ENCODE data around the gene ZNF827.

ZNF827 gene

GRCh38 chr4:145739845-145740244 lies 198.8 kb downstream of the ZNF827 start:
- H3K36me3 ChIP-seq (ENCODE audit: insufficient read depth, low read length) = no peaks in the 10 kb centered on the region

GRCh38 chr4:145736241-145736831 lies 202.3 kb downstream of the ZNF827 start:
- no peak for TF ChIP-seq CTCF (conservative IDR thresholded peaks at IDR 0.05; ENCODE audit: low read length)
- TF ChIP-seq EZH2phosphoT487 (IDR thresholded peaks at IDR 0.05; ENCODE audit: borderline replicate concordance) = no peak
- Histone ChIP-seq H3K4me2 (ENCODE audit: low read depth, low read length, poor library complexity, severe bottlenecking) (no peak overlapping the region), H3K9ac (ENCODE audit: low read depth, low read length, poor library complexity, severe bottlenecking) (no peak overlapping the region)

More at GRCh38 chr4:145739845-145740244, 198.8 kb downstream of the ZNF827 start:
- H4K20me1 ChIP-seq (ENCODE audit: insufficient read depth, low read length, poor library complexity, severe bottlenecking) = no peaks in the 10 kb centered on the region
- no peaks in the 10 kb centered on the region for H3K27me3 ChIP-seq (ENCODE audit: insufficient read depth, low read length, poor library complexity, severe bottlenecking)
- no peak overlapping the region for H2AFZ ChIP-seq (ENCODE audit: low read length)
- H3K4me1 ChIP-seq (ENCODE audit: insufficient read depth, low read length, poor library complexity, severe bottlenecking) = no peaks in the 10 kb centered on the region
- H3K4me3 ChIP-seq (ENCODE audit: low read length, poor library complexity, severe bottlenecking) = no peak overlapping the region
- no peak overlapping the region for H3K4me2 ChIP-seq (ENCODE audit: low read depth, low read length, poor library complexity, severe bottlenecking)
- no peak overlapping the region for H3K9ac ChIP-seq (ENCODE audit: low read depth, low read length, poor library complexity, severe bottlenecking)
- no peaks in the 10 kb centered on the region for H3K9me3 ChIP-seq (ENCODE audit: insufficient read depth, low read depth, low read length)
- no peaks in the 10 kb centered on the region for H3K9me2 ChIP-seq (replicated peaks; ENCODE audit: low read depth, low read length)
- TF ChIP-seq CTCF (conservative IDR thresholded peaks at IDR 0.05; ENCODE audit: low read length) (no peak), EZH2phosphoT487 (IDR thresholded peaks at IDR 0.05; ENCODE audit: borderline replicate concordance) (no peak)
- no peaks in the 10 kb centered on the region for H3F3A ChIP-seq (ENCODE audit: low read depth)
- no peaks in the 10 kb centered on the region for H3K79me2 ChIP-seq (ENCODE audit: insufficient read depth, low read length)

GRCh38 chr4:145735827-145736226 lies 202.8 kb downstream of the ZNF827 start:
- H4K20me1 ChIP-seq (ENCODE audit: insufficient read depth, low read length, poor library complexity, severe bottlenecking) = no peaks in the 10 kb centered on the region
- no peaks in the 10 kb centered on the region for H3K27me3 ChIP-seq (ENCODE audit: insufficient read depth, low read length, poor library complexity, severe bottlenecking)
- no peaks in the 10 kb centered on the region for H3K79me2 ChIP-seq (ENCODE audit: insufficient read depth, low read length)
- H3K4me1 ChIP-seq (ENCODE audit: insufficient read depth, low read length, poor library complexity, severe bottlenecking) = no peaks in the 10 kb centered on the region
- no peaks in the 10 kb centered on the region for H3K9me2 ChIP-seq (replicated peaks; ENCODE audit: low read depth, low read length)
- no peak overlapping the region for H3K4me2 ChIP-seq (ENCODE audit: low read depth, low read length, poor library complexity, severe bottlenecking)
- no peaks in the 10 kb centered on the region for H3K9me3 ChIP-seq (ENCODE audit: insufficient read depth, low read depth, low read length)
- H2AFZ ChIP-seq (ENCODE audit: low read length) = no peak overlapping the region
- H3F3A ChIP-seq (ENCODE audit: low read depth) = no peaks in the 10 kb centered on the region
- H3K9ac ChIP-seq (ENCODE audit: low read depth, low read length, poor library complexity, severe bottlenecking) = no peak overlapping the region
- no peak for TF ChIP-seq EZH2phosphoT487 (IDR thresholded peaks at IDR 0.05; ENCODE audit: borderline replicate concordance)
- no peak for TF ChIP-seq CTCF (conservative IDR thresholded peaks at IDR 0.05; ENCODE audit: low read length)
- H3K36me3 ChIP-seq (ENCODE audit: insufficient read depth, low read length) = no peaks in the 10 kb centered on the region
- no peak overlapping the region for H3K4me3 ChIP-seq (ENCODE audit: low read length, poor library complexity, severe bottlenecking)

More at GRCh38 chr4:145736241-145736831, 202.3 kb downstream of the ZNF827 start:
- Histone ChIP-seq H3K36me3 (ENCODE audit: insufficient read depth, low read length) (no peaks in the 10 kb centered on the region), H4K20me1 (ENCODE audit: insufficient read depth, low read length, poor library complexity, severe bottlenecking) (no peaks in the 10 kb centered on the region), H3K9me2 (replicated peaks; ENCODE audit: low read depth, low read length) (no peaks in the 10 kb centered on the region), H3K27me3 (ENCODE audit: insufficient read depth, low read length, poor library complexity, severe bottlenecking) (no peaks in the 10 kb centered on the region), H2AFZ (ENCODE audit: low read length) (no peak overlapping the region), H3K9me3 (ENCODE audit: insufficient read depth, low read depth, low read length) (no peaks in the 10 kb centered on the region), H3K4me1 (ENCODE audit: insufficient read depth, low read length, poor library complexity, severe bottlenecking) (no peaks in the 10 kb centered on the region), H3K4me3 (ENCODE audit: low read length, poor library complexity, severe bottlenecking) (no peak overlapping the region), H3F3A (ENCODE audit: low read depth) (no peaks in the 10 kb centered on the region), H3K79me2 (ENCODE audit: insufficient read depth, low read length) (no peaks in the 10 kb centered on the region)

Measured in Loucy (cell line).